ENCODE results near the gene SLC9A9.

Gene SLC9A9

DNA sequence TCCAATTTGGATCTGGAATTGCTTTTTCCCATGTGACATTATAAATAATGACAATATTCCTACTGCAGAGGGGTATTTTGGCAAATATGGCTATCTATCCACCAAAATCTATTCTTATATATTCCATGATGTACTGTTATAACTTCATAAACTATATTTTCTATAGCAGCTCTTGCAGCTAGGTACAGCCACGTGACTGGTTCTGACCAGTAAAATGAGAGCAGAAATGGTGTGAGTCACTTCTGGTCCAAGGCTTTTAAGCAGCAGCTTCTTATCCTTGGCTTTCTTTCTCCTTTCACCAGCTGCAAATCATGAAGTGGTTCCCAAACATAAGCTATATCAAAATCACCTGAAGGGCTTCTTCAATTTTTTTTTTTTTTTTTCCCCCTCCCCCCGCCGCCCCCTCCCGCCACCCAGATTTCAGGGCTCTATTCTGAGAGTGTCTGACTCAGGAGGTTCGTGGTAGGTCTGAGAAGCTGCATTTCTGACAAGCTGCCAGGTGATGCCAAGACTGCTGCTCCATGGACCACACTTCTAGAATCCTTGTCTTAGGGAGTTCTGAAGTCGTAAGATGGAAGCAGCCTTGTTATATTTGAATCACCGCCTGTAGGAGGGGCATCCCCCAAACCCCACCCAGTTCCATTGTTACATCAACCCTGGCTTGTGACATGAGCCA is 371.2 kb downstream of the SLC9A9 start:
- no peaks in the 10 kb centered on the region for H3K27me3 ChIP-seq (ENCODE audit: low read depth, low read length)
- H3K9me3 ChIP-seq (ENCODE audit: insufficient read depth, low read length): no peaks in the 10 kb centered on the region
- peaks cover 16% of the 10 kb centered on the region for H3K4me1 ChIP-seq (ENCODE audit: low read length)
- no peaks in the 10 kb centered on the region for H3K36me3 ChIP-seq (replicated peaks; ENCODE audit: low read depth, low read length)
- H3K9ac ChIP-seq (ENCODE audit: low read length): no peak overlapping the region
- no peak overlapping the region for H3K4me2 ChIP-seq (ENCODE audit: low read length)
- H2AFZ ChIP-seq (ENCODE audit: low read depth, low read length): no peak overlapping the region
- H4K20me1 ChIP-seq (ENCODE audit: insufficient read depth, low read length): no peaks in the 10 kb centered on the region
- no peaks in the 10 kb centered on the region for H3K79me2 ChIP-seq (ENCODE audit: low read length)
- no peak overlapping the region for H3K4me3 ChIP-seq (ENCODE audit: low read length)
- H3K27ac ChIP-seq (ENCODE audit: low read length): no peak overlapping the region
- TF ChIP-seq EZH2phosphoT487 (IDR thresholded peaks at IDR 0.05; ENCODE audit: low read depth): no peak
- TF ChIP-seq, protein P1, sequence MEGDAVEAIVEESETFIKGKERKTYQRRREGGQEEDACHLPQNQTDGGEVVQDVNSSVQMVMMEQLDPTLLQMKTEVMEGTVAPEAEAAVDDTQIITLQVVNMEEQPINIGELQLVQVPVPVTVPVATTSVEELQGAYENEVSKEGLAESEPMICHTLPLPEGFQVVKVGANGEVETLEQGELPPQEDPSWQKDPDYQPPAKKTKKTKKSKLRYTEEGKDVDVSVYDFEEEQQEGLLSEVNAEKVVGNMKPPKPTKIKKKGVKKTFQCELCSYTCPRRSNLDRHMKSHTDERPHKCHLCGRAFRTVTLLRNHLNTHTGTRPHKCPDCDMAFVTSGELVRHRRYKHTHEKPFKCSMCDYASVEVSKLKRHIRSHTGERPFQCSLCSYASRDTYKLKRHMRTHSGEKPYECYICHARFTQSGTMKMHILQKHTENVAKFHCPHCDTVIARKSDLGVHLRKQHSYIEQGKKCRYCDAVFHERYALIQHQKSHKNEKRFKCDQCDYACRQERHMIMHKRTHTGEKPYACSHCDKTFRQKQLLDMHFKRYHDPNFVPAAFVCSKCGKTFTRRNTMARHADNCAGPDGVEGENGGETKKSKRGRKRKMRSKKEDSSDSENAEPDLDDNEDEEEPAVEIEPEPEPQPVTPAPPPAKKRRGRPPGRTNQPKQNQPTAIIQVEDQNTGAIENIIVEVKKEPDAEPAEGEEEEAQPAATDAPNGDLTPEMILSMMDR (IDR thresholded peaks at IDR 0.05; ENCODE audit: low read depth, low read length): no peak

DNA sequence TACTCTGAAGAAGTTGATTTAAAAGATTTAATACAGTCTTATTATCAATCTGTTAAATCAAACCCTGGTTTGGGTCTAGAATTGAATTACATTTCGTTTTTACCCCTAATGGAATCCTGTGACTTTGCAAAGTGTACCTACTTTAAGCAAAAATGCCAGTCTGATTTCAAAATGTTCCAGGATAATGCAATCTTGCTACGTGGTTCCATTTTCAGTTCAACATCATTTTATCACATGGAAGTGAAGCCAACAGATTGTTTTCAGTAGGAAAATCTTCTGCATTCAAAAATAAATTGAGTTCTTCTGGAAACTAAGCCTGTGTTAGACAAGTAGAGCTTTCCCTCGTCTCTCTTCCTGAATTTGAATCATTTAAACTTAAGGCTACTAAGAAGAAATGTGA is 372.3 kb downstream of the SLC9A9 start:
- H3K79me2 ChIP-seq (ENCODE audit: low read length): no peaks in the 10 kb centered on the region
- no peak overlapping the region for H3K27ac ChIP-seq (ENCODE audit: low read length)
- no peaks in the 10 kb centered on the region for H3K36me3 ChIP-seq (replicated peaks; ENCODE audit: low read depth, low read length)
- H3K4me2 ChIP-seq (ENCODE audit: low read length): no peak overlapping the region
- H3K9ac ChIP-seq (ENCODE audit: low read length): no peak overlapping the region
- no peaks in the 10 kb centered on the region for H3K9me3 ChIP-seq (ENCODE audit: insufficient read depth, low read length)
- H4K20me1 ChIP-seq (ENCODE audit: insufficient read depth, low read length): no peaks in the 10 kb centered on the region
- TF ChIP-seq EZH2phosphoT487 (IDR thresholded peaks at IDR 0.05; ENCODE audit: low read depth): no peak
- TF ChIP-seq, protein P1 (IDR thresholded peaks at IDR 0.05; ENCODE audit: low read depth, low read length): no peak
- H3K4me1 ChIP-seq (ENCODE audit: low read length): peaks cover 12% of the 10 kb centered on the region; the same call in 1 of the 2 replicates
- no peak overlapping the region for H3K4me3 ChIP-seq (ENCODE audit: low read length)
- H3K27me3 ChIP-seq (ENCODE audit: low read depth, low read length): no peaks in the 10 kb centered on the region
- H2AFZ ChIP-seq (ENCODE audit: low read depth, low read length): no peak overlapping the region

DNA sequence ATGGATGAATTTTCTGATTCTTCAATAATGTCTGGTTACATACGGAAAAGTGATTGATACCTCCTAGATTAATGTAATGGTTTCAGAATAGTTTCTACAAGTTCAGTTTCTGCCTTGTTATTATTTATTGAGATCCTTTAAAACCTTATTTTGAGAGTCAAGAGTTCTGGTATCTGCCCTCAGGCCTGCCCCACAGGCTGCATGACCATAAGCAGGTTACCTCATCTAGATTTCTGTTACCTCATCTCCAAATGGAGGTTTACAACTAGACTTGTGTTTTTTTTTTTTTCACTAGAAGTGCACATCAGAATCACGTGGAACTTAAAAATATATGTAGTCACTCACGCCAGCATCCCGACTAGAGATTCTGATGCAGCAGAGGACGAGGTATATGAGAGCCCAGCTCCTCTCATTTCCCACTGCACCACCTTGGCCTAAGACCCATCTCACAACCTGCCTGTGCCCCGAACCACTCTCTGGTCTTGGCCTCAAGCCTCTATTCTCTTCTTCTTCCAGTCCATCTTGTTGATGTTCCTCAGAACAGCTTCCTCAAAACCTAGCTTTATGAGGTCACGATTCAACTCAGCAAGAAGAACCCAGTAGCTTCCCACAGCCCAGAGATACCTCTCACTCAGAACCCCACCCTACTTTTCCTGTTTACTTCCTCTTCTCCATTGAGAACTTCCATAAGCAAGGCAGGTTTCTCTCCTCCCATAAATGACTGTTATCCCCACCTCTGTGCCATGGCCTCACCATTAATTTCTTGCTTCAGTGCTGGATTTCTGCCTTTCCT is 375.3 kb downstream of the SLC9A9 start:
- Histone ChIP-seq H3K36me3 (replicated peaks; ENCODE audit: low read depth, low read length) (no peaks in the 10 kb centered on the region), H3K9ac (ENCODE audit: low read length) (no peak overlapping the region), H3K27me3 (ENCODE audit: low read depth, low read length) (no peaks in the 10 kb centered on the region), H3K4me1 (ENCODE audit: low read length) (peaks cover 2% of the 10 kb centered on the region; the same call in 1 of the 2 replicates), H3K79me2 (ENCODE audit: low read length) (no peaks in the 10 kb centered on the region), H3K27ac (ENCODE audit: low read length) (no peak overlapping the region), H4K20me1 (ENCODE audit: insufficient read depth, low read length) (no peaks in the 10 kb centered on the region), H3K4me3 (ENCODE audit: low read length) (no peak overlapping the region), H3K9me3 (ENCODE audit: insufficient read depth, low read length) (no peaks in the 10 kb centered on the region), H2AFZ (ENCODE audit: low read depth, low read length) (no peak overlapping the region), H3K4me2 (ENCODE audit: low read length) (no peak overlapping the region)
- no peak for TF ChIP-seq EZH2phosphoT487 (IDR thresholded peaks at IDR 0.05; ENCODE audit: low read depth)
- TF ChIP-seq, protein P1 (IDR thresholded peaks at IDR 0.05; ENCODE audit: low read depth, low read length): no peak

DNA sequence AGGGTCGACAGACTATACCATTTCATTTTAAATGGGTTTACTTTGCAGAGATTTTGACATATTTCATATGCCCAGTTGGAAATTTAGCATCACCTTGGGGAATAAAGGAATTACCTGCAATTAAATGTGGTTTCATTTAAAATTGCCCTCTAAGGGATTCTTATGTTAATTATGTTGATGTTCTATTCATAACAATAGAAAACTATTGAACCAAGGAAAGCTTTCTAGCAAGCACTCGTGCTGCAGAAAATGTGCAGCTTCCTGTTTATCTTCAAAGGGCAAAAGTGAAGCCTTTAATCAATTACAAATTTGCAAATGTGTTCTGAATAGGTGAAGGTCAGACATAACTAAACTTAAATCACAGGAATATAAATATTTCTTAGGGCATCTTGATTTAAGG is 376.6 kb downstream of the SLC9A9 start:
- H4K20me1 ChIP-seq (ENCODE audit: insufficient read depth, low read length): no peaks in the 10 kb centered on the region
- no peaks in the 10 kb centered on the region for H3K4me1 ChIP-seq (ENCODE audit: low read length)
- no peaks in the 10 kb centered on the region for H3K79me2 ChIP-seq (ENCODE audit: low read length)
- no peaks in the 10 kb centered on the region for H3K9me3 ChIP-seq (ENCODE audit: insufficient read depth, low read length)
- no peaks in the 10 kb centered on the region for H3K27me3 ChIP-seq (ENCODE audit: low read depth, low read length)
- H3K36me3 ChIP-seq (replicated peaks; ENCODE audit: low read depth, low read length): no peaks in the 10 kb centered on the region
- no peak overlapping the region for H3K27ac ChIP-seq (ENCODE audit: low read length)
- H3K4me2 ChIP-seq (ENCODE audit: low read length): no peak overlapping the region
- no peak overlapping the region for H2AFZ ChIP-seq (ENCODE audit: low read depth, low read length)
- TF ChIP-seq EZH2phosphoT487 (IDR thresholded peaks at IDR 0.05; ENCODE audit: low read depth): no peak
- TF ChIP-seq, protein P1 (IDR thresholded peaks at IDR 0.05; ENCODE audit: low read depth, low read length): no peak
- no peak overlapping the region for H3K9ac ChIP-seq (ENCODE audit: low read length)
- H3K4me3 ChIP-seq (ENCODE audit: low read length): no peak overlapping the region
